Kidney epithelial cell (primary cell): Measurements from ENCODE around the gene STON2. TPM values are rescaled to one million over a fixed set of nuclear protein-coding genes. Genes with fewer than 3 reads are reported as not detected.

Experiments used
- DNase-seq: peaks from one replicate; pipeline ENCODE4 v3.0.0-alpha.2; 2010; ENCODE audit warnings: low read depth
- H3K27me3 ChIP-seq: 2 replicates; pipeline ENCODE4 v1.6.0; 2011; ENCODE audit warnings: low read length; ENCODE audit not compliant: control insufficient read depth, insufficient read depth
- H3K36me3 ChIP-seq: 2 replicates; pipeline ENCODE4 v1.5.1; 2011; ENCODE audit warnings: low read length; ENCODE audit not compliant: control insufficient read depth, insufficient read depth
- H3K4me3 ChIP-seq: 2 replicates; pipeline ENCODE4 v1.5.1; 2011; ENCODE audit warnings: low read depth, mild to moderate bottlenecking, control low read depth, low read length
- CTCF ChIP-seq: IDR thresholded peaks from 2 replicates; pipeline ENCODE4 v1.5.1; 2011; ENCODE audit warnings: mild to moderate bottlenecking, moderate library complexity, low read length, control low read depth, inconsistent platforms; ENCODE audit not compliant: insufficient read depth, poor library complexity, severe bottlenecking
- total RNA-seq: library from RNA; depleted of rRNA; stranded (reverse); fragments of >200 nt; gene quantifications from 2 replicates; pipeline ENCODE4 v1.2.3, GENCODE V29; 2015

Gene STON2
- total RNA-seq, 1 donor from 2014 or later = 17.9 TPM

- DNase-seq = peak; percentile 60
- Histone ChIP-seq H3K4me3 (peak overlapping the region; percentile 51), H3K36me3 (no peaks in the 10 kb centered on the region), H3K27me3 (no peaks in the 10 kb centered on the region)
- TF ChIP-seq CTCF = no peak
These were observed 76.1 kb downstream of the STON2 start for GRCh38 chr14:81324011-81324410.

GRCh38 chr14:81323093-81323492, 77.0 kb downstream of the STON2 start:
- no peaks in the 10 kb centered on the region for H3K27me3 ChIP-seq
- no peak for DNase-seq
- no peak for TF ChIP-seq CTCF
- H3K36me3 ChIP-seq = no peaks in the 10 kb centered on the region
- peak overlapping the region; percentile 51 for H3K4me3 ChIP-seq

GRCh38 chr14:81319946-81320345, 80.2 kb downstream of the STON2 start:
- Histone ChIP-seq H3K36me3 (no peaks in the 10 kb centered on the region), H3K4me3 (no peak overlapping the region), H3K27me3 (no peaks in the 10 kb centered on the region)
- no peak for TF ChIP-seq CTCF
- no peak for DNase-seq

- Histone ChIP-seq H3K36me3 (no peaks in the 10 kb centered on the region), H3K4me3 (no peak overlapping the region), H3K27me3 (no peaks in the 10 kb centered on the region)
- DNase-seq = no peak
- no peak for TF ChIP-seq CTCF
These were observed 80.8 kb downstream of the STON2 start for GRCh38 chr14:81319314-81319713.

GRCh38 chr14:81315341-81315740, 84.8 kb downstream of the STON2 start:
- no peak overlapping the region for H3K4me3 ChIP-seq
- no peaks in the 10 kb centered on the region for H3K27me3 ChIP-seq
- no peaks in the 10 kb centered on the region for H3K36me3 ChIP-seq
- TF ChIP-seq CTCF = no peak
- no peak for DNase-seq

- TF ChIP-seq CTCF = no peak
- DNase-seq = no peak
- Histone ChIP-seq H3K27me3 (no peaks in the 10 kb centered on the region), H3K36me3 (no peaks in the 10 kb centered on the region), H3K4me3 (no peak overlapping the region)
These were observed 85.5 kb downstream of the STON2 start for GRCh38 chr14:81314443-81315175.
